Erythroblast (primary cell): ENCODE measurements around the gene WDR20.
"Not testable (repeated sequence)": the region's sequence is repeated elsewhere in the genome, so short reads cannot be mapped to it uniquely, and the experiment has no call there.

ENCODE experiments used
- DNase-seq, 2 experiments: peaks; one replicate each; lab custom pipeline; 2025; lab: John Stamatoyannopoulos, UW
- GATA1 ChIP-seq: IDR thresholded peaks from 2 replicates; pipeline ENCODE4 v1.6.1; 2011; ENCODE audit warnings: low read depth, mild to moderate bottlenecking, control low read depth, low read length, moderate library complexity
- POLR2A ChIP-seq: IDR thresholded peaks from 2 replicates; pipeline ENCODE4 v1.6.1; 2011; ENCODE audit warnings: mild to moderate bottlenecking, low read length

WDR20 gene

GRCh38 chr14:102116361-102117180 is 23.1 kb upstream of the WDR20 start:
- TF ChIP-seq POLR2A (no peak), GATA1 (no peak)
- DNase-seq, result no peak

GRCh38 chr14:102117852-102118251 is 21.8 kb upstream of the WDR20 start:
- no peak for TF ChIP-seq GATA1
- TF ChIP-seq POLR2A, result no peak
- DNase-seq, result no peak

- DNase-seq, result no peak
- no peak for TF ChIP-seq GATA1
- no peak for TF ChIP-seq POLR2A
Measured at GRCh38 chr14:102120888-102121287, 18.8 kb upstream of the WDR20 start.

GRCh38 chr14:102121567-102121966 is 18.1 kb upstream of the WDR20 start:
- TF ChIP-seq POLR2A, result no peak
- TF ChIP-seq GATA1, result no peak
- no peak for DNase-seq

GRCh38 chr14:102124419-102124818 is 15.3 kb upstream of the WDR20 start:
- no peak for DNase-seq
- TF ChIP-seq POLR2A, result no peak
- no peak for TF ChIP-seq GATA1

GRCh38 chr14:102125546-102125945 is 14.2 kb upstream of the WDR20 start:
- TF ChIP-seq GATA1 (no peak), POLR2A (no peak)
- no peak for DNase-seq

- TF ChIP-seq GATA1, result no peak
- TF ChIP-seq POLR2A, result no peak
- no peak for DNase-seq
Measured at GRCh38 chr14:102126807-102127455, 12.8 kb upstream of the WDR20 start.

- TF ChIP-seq GATA1, result no peak
- no peak for TF ChIP-seq POLR2A
- DNase-seq, result no peak
Measured at GRCh38 chr14:102131741-102132140, 8.0 kb upstream of the WDR20 start.

GRCh38 chr14:102134021-102134420 is 5.7 kb upstream of the WDR20 start:
- DNase-seq, result not testable (repeated sequence)

- not testable (repeated sequence) for DNase-seq
Measured at GRCh38 chr14:102134719-102135118, 5.0 kb upstream of the WDR20 start.

GRCh38 chr14:102135456-102135855 is 4.2 kb upstream of the WDR20 start:
- DNase-seq, result not testable (repeated sequence)

- TF ChIP-seq POLR2A, result no peak
- TF ChIP-seq GATA1, result no peak
- DNase-seq, result no peak
Measured at GRCh38 chr14:102138535-102138934, 1.2 kb upstream of the WDR20 start.

- TF ChIP-seq GATA1, result no peak
- no peak for TF ChIP-seq POLR2A
- DNase-seq, result no peak
Measured at GRCh38 chr14:102138961-102139285, 774 bp upstream of the WDR20 start.

- TF ChIP-seq POLR2A (peak; percentile 55), GATA1 (no peak)
- DNase-seq, result peak; percentile 61 to 73
Measured at GRCh38 chr14:102140027-102140749, 491 bp downstream of the WDR20 start.

GRCh38 chr14:102140750-102141145 is 1.1 kb downstream of the WDR20 start:
- TF ChIP-seq GATA1, result no peak
- no peak for TF ChIP-seq POLR2A
- peak in 1 of 2 experiments; percentile 55 for DNase-seq
